ENCODE measurements around the gene ACP3. TPM values are rescaled to one million over a fixed set of nuclear protein-coding genes. Genes with fewer than 3 reads are reported as not detected.

ACP3 gene
- polyA plus RNA-seq, 1 donor from 2014 or later: not detected

DNA sequence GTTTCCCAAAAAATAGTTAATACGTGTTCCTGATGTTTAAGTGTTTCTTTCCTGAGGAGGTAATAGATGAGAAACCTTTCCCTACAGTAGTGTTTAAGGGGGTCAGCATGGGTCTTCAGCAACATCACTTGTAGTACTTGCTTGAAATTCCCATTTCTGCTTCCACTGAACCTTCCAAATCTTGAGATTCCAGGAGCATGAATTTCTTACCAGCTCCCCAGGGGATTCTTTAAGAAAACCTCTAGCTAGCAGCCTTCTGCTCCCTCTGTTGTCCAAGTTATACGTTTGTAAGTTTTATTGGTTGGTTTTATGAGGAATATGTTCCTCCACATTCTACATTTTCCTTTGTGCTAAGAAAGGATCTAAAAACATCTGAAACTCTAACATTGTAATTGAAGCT, 38.2 kb upstream of the ACP3 start:
- TF ChIP-seq MXI1 (conservative IDR thresholded peaks at IDR 0.05; ENCODE audit: poor library complexity, severe bottlenecking): no peak
- no peak for TF ChIP-seq SMC3 (conservative IDR thresholded peaks at IDR 0.05; ENCODE audit: poor library complexity)
- TF ChIP-seq RAD21 (conservative IDR thresholded peaks at IDR 0.05): no peak
- no peak for TF ChIP-seq EZH2 (IDR thresholded peaks at IDR 0.05; ENCODE audit: borderline replicate concordance, insufficient read depth, low read length, poor library complexity, severe bottlenecking)
- TF ChIP-seq, protein P1, sequence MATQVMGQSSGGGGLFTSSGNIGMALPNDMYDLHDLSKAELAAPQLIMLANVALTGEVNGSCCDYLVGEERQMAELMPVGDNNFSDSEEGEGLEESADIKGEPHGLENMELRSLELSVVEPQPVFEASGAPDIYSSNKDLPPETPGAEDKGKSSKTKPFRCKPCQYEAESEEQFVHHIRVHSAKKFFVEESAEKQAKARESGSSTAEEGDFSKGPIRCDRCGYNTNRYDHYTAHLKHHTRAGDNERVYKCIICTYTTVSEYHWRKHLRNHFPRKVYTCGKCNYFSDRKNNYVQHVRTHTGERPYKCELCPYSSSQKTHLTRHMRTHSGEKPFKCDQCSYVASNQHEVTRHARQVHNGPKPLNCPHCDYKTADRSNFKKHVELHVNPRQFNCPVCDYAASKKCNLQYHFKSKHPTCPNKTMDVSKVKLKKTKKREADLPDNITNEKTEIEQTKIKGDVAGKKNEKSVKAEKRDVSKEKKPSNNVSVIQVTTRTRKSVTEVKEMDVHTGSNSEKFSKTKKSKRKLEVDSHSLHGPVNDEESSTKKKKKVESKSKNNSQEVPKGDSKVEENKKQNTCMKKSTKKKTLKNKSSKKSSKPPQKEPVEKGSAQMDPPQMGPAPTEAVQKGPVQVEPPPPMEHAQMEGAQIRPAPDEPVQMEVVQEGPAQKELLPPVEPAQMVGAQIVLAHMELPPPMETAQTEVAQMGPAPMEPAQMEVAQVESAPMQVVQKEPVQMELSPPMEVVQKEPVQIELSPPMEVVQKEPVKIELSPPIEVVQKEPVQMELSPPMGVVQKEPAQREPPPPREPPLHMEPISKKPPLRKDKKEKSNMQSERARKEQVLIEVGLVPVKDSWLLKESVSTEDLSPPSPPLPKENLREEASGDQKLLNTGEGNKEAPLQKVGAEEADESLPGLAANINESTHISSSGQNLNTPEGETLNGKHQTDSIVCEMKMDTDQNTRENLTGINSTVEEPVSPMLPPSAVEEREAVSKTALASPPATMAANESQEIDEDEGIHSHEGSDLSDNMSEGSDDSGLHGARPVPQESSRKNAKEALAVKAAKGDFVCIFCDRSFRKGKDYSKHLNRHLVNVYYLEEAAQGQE (IDR thresholded peaks at IDR 0.05; ENCODE audit: borderline replicate concordance): no peak
- no peak for TF ChIP-seq EP300 (conservative IDR thresholded peaks at IDR 0.05; ENCODE audit: poor library complexity, severe bottlenecking)
- no peak for TF ChIP-seq POLR2AphosphoS5 (IDR thresholded peaks at IDR 0.05)
- TF ChIP-seq, protein P2, sequence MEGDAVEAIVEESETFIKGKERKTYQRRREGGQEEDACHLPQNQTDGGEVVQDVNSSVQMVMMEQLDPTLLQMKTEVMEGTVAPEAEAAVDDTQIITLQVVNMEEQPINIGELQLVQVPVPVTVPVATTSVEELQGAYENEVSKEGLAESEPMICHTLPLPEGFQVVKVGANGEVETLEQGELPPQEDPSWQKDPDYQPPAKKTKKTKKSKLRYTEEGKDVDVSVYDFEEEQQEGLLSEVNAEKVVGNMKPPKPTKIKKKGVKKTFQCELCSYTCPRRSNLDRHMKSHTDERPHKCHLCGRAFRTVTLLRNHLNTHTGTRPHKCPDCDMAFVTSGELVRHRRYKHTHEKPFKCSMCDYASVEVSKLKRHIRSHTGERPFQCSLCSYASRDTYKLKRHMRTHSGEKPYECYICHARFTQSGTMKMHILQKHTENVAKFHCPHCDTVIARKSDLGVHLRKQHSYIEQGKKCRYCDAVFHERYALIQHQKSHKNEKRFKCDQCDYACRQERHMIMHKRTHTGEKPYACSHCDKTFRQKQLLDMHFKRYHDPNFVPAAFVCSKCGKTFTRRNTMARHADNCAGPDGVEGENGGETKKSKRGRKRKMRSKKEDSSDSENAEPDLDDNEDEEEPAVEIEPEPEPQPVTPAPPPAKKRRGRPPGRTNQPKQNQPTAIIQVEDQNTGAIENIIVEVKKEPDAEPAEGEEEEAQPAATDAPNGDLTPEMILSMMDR (IDR thresholded peaks at IDR 0.05; ENCODE audit: poor library complexity, severe bottlenecking): no peak
- no peak for TF ChIP-seq TAF1 (IDR thresholded peaks at IDR 0.05; ENCODE audit: low read depth)
- Histone ChIP-seq H3K4me2 (ENCODE audit: low read length) (no peak overlapping the region), H4K20me1 (ENCODE audit: insufficient read depth) (no peaks in the 10 kb centered on the region), H3K4me3 (ENCODE audit: low read length) (no peak overlapping the region), H3K36me3 (ENCODE audit: insufficient read depth, low read length) (no peaks in the 10 kb centered on the region), H3K9ac (ENCODE audit: low read length) (no peak overlapping the region), H3K27ac (ENCODE audit: low read length) (no peak overlapping the region), H3K27me3 (ENCODE audit: insufficient read depth, low read depth, low read length) (no peaks in the 10 kb centered on the region), H3F3A (ENCODE audit: insufficient read depth, low read length, poor library complexity, severe bottlenecking) (no peaks in the 10 kb centered on the region), H3K79me2 (replicated peaks; ENCODE audit: insufficient read depth, low read length) (no peaks in the 10 kb centered on the region), H2AFZ (ENCODE audit: low read depth, low read length) (no peak overlapping the region), H3K9me3 (ENCODE audit: low read length) (no peaks in the 10 kb centered on the region), H3K9me2 (ENCODE audit: insufficient read depth, low read length) (no peaks in the 10 kb centered on the region)

DNA sequence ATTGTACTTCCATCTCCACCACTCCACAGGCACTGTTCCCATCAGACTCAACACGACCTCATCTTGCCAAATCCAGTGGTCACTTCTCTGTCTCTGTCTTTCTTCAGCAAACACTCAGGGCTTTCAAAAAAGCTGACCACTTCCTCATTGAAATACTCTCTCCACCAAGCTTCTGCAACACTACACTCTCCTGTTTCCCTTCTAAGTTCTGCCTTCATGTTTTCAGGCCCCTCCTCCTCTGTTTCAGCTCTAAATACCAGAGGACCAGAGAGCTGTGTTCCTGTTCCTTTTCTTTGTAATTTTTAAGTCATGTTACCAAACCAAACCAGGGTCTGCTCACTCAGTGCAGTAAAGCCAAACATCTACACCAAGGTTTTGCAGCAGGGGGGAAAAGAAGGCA, 33.8 kb upstream of the ACP3 start:
- H3K27me3 ChIP-seq (ENCODE audit: insufficient read depth, low read depth, low read length): no peaks in the 10 kb centered on the region
- H3K36me3 ChIP-seq (ENCODE audit: insufficient read depth, low read length): no peaks in the 10 kb centered on the region
- TF ChIP-seq MXI1 (conservative IDR thresholded peaks at IDR 0.05; ENCODE audit: poor library complexity, severe bottlenecking): no peak
- no peak for TF ChIP-seq EP300 (conservative IDR thresholded peaks at IDR 0.05; ENCODE audit: poor library complexity, severe bottlenecking)
- TF ChIP-seq RAD21 (conservative IDR thresholded peaks at IDR 0.05): no peak
- no peak for TF ChIP-seq POLR2AphosphoS5 (IDR thresholded peaks at IDR 0.05)
- TF ChIP-seq, protein P1 (IDR thresholded peaks at IDR 0.05; ENCODE audit: borderline replicate concordance): no peak
- no peak for TF ChIP-seq SMC3 (conservative IDR thresholded peaks at IDR 0.05; ENCODE audit: poor library complexity)
- TF ChIP-seq EZH2 (IDR thresholded peaks at IDR 0.05; ENCODE audit: borderline replicate concordance, insufficient read depth, low read length, poor library complexity, severe bottlenecking): no peak
- TF ChIP-seq, protein P2 (IDR thresholded peaks at IDR 0.05; ENCODE audit: poor library complexity, severe bottlenecking): no peak
- TF ChIP-seq TAF1 (IDR thresholded peaks at IDR 0.05; ENCODE audit: low read depth): no peak
- H3K79me2 ChIP-seq (replicated peaks; ENCODE audit: insufficient read depth, low read length): no peaks in the 10 kb centered on the region
- H4K20me1 ChIP-seq (ENCODE audit: insufficient read depth): no peaks in the 10 kb centered on the region
- no peak overlapping the region for H3K4me3 ChIP-seq (ENCODE audit: low read length)
- no peak overlapping the region for H2AFZ ChIP-seq (ENCODE audit: low read depth, low read length)
- H3K9me3 ChIP-seq (ENCODE audit: low read length): peaks cover 4% of the 10 kb centered on the region
- no peaks in the 10 kb centered on the region for H3F3A ChIP-seq (ENCODE audit: insufficient read depth, low read length, poor library complexity, severe bottlenecking)
- H3K9ac ChIP-seq (ENCODE audit: low read length): no peak overlapping the region
- no peak overlapping the region for H3K4me2 ChIP-seq (ENCODE audit: low read length)
- H3K9me2 ChIP-seq (ENCODE audit: insufficient read depth, low read length): no peaks in the 10 kb centered on the region
- H3K27ac ChIP-seq (ENCODE audit: low read length): no peak overlapping the region

Measured in neural cell (in vitro differentiated cells).